Liver (tissue), 9 donors: ENCODE measurements around the gene ARL14EPL. TPM values are rescaled to one million over a fixed set of nuclear protein-coding genes. Genes with fewer than 3 reads are reported as not detected.
A peak's percentile ranks its signal among the peaks of the same experiment; 100 is the strongest.
"Not testable (repeated sequence)": the region's sequence is repeated elsewhere in the genome, so short reads cannot be mapped to it uniquely, and the experiment has no call there.

ENCODE experiments used
- DNase-seq: peaks from one replicate; pipeline ENCODE4 v3.0.0-alpha.2; 2017; ENCODE audit warnings: low spot score
- H3K27ac ChIP-seq, 2 donors: one replicate each; pipeline ENCODE4 v1.7.0; 2013; ENCODE audit warnings: inconsistent platforms in 2 of 2, low read length in 2 of 2, control low read depth in 1 of 2, low read depth in 1 of 2, mild to moderate bottlenecking in 1 of 2
- H3K27me3 ChIP-seq, 4 donors: one replicate each; pipeline versions ENCODE4 v1.6.1 to v1.7.0; 2013; ENCODE audit warnings: low read length in 3 of 4, inconsistent platforms in 1 of 4, mild to moderate bottlenecking in 1 of 4, moderate library complexity in 1 of 4; ENCODE audit not compliant: control insufficient read depth in 4 of 4, insufficient read depth in 4 of 4
- H3K36me3 ChIP-seq, 4 donors: one replicate each; pipeline versions ENCODE4 v1.6.1 to v1.7.0; 2013; ENCODE audit warnings: low read length in 3 of 4, mild to moderate bottlenecking in 3 of 4, low read depth in 1 of 4, moderate library complexity in 1 of 4; ENCODE audit not compliant: control insufficient read depth in 4 of 4, insufficient read depth in 3 of 4
- H3K4me1 ChIP-seq, 4 donors: one replicate each; pipeline versions ENCODE4 v1.6.1 to v1.7.0; 2013; ENCODE audit warnings: low read length in 3 of 4, mild to moderate bottlenecking in 3 of 4, moderate library complexity in 1 of 4; ENCODE audit not compliant: control insufficient read depth in 4 of 4, insufficient read depth in 4 of 4
- H3K4me3 ChIP-seq, 3 donors: one replicate each; pipeline versions ENCODE4 v1.6.1 to v1.7.0; 2013; ENCODE audit warnings: low read length in 3 of 3, control low read depth in 1 of 3, low read depth in 1 of 3, mild to moderate bottlenecking in 1 of 3
- H3K9ac ChIP-seq, 2 donors: one replicate each; pipeline ENCODE4 v1.7.0; 2013; ENCODE audit warnings: low read length in 2 of 2, mild to moderate bottlenecking in 2 of 2, moderate library complexity in 2 of 2, control low read depth in 1 of 2, low read depth in 1 of 2
- H3K9me3 ChIP-seq, 4 donors: one replicate each; pipeline versions ENCODE4 v1.6.1 to v1.7.0; 2013; ENCODE audit warnings: low read length in 3 of 4; ENCODE audit not compliant: control insufficient read depth in 4 of 4
- EGR1 ChIP-seq, 2 donors: IDR thresholded peaks; 2 replicates each; pipeline ENCODE4 v1.6.1; 2016 to 2018; ENCODE audit warnings: antibody characterized with exemption in 2 of 2, low read depth in 2 of 2
- FOXA1 ChIP-seq: IDR thresholded peaks from 2 replicates; pipeline ENCODE4 v1.6.1; 2016; ENCODE audit warnings: antibody characterized with exemption
- FOXA2 ChIP-seq: IDR thresholded peaks from 2 replicates; pipeline ENCODE4 v1.6.1; 2016; ENCODE audit warnings: antibody characterized with exemption
- GABPA ChIP-seq, 2 donors: IDR thresholded peaks in 1 of 2; conservative IDR thresholded peaks in 1 of 2; 2 replicates each; pipeline ENCODE4 v1.6.1; 2016; ENCODE audit warnings: antibody characterized with exemption in 2 of 2, mild to moderate bottlenecking in 1 of 2, moderate library complexity in 1 of 2
- HNF4A ChIP-seq, 2 donors: conservative IDR thresholded peaks; 2 replicates each; pipeline ENCODE4 v1.6.1; 2016; ENCODE audit warnings: antibody characterized with exemption in 2 of 2, mild to moderate bottlenecking in 2 of 2
- HNF4G ChIP-seq: IDR thresholded peaks from 2 replicates; pipeline ENCODE4 v1.6.1; 2016; ENCODE audit warnings: antibody characterized with exemption
- JUND ChIP-seq, 2 donors: IDR thresholded peaks; 2 replicates each; pipeline ENCODE4 v1.6.1; 2016; ENCODE audit warnings: antibody characterized with exemption in 2 of 2
- NR2F2 ChIP-seq: IDR thresholded peaks from 2 replicates; pipeline ENCODE4 v1.6.1; 2016; ENCODE audit warnings: antibody characterized with exemption
- RAD21 ChIP-seq, 2 donors: IDR thresholded peaks; 2 replicates each; pipeline ENCODE4 v1.6.1; 2016; ENCODE audit warnings: antibody characterized with exemption in 2 of 2, mild to moderate bottlenecking in 2 of 2
- RXRA ChIP-seq, 2 donors: IDR thresholded peaks; 2 replicates each; pipeline ENCODE4 v1.6.1; 2017 to 2018; ENCODE audit warnings: antibody characterized with exemption in 2 of 2, mild to moderate bottlenecking in 1 of 2
- SP1 ChIP-seq: IDR thresholded peaks from 2 replicates; pipeline ENCODE4 v1.6.1; 2018; ENCODE audit warnings: antibody characterized with exemption, mild to moderate bottlenecking
- TAF1 ChIP-seq: conservative IDR thresholded peaks from 2 replicates; pipeline ENCODE4 v1.6.1; 2016; ENCODE audit warnings: antibody characterized with exemption, mild to moderate bottlenecking
- YY1 ChIP-seq: IDR thresholded peaks from 2 replicates; pipeline ENCODE4 v1.6.1; 2016; ENCODE audit warnings: antibody characterized with exemption, mild to moderate bottlenecking
- WGBS: extraction: QIAGEN DNeasy Blood & Tissue Kit; methylation state at CpG from one replicate; pipeline ENCODE4 v1.1.7; 2013; 5-methylcytosine and 5-hydroxymethylcytosine counted together
- polyA plus RNA-seq, 2 donors: library from polyadenylated mRNA; stranded (reverse) in 1 of 2; unstranded in 1 of 2; fragments of 200-250 nt in 1 of 2; fragments of >200 nt in 1 of 2; fragmentation: Nextera tagmentation in 1 of 2; extraction: Ambion mirVana in 1 of 2; gene quantifications; one replicate each; pipeline versions ENCODE4 v1.2.1 to v1.2.3, GENCODE V29; 2013 to 2015
- total RNA-seq, 2 donors: library from RNA; depleted of rRNA; stranded (reverse); fragments of >200 nt; gene quantifications; one replicate each; pipeline ENCODE4 v1.2.3, GENCODE V29; 2014
- TF ChIP-seq, protein P1 (sequence below): IDR thresholded peaks from 2 replicates; pipeline ENCODE4 v1.6.1; 2016; ENCODE audit warnings: antibody characterized with exemption
- TF ChIP-seq, protein P2 (sequence below): IDR thresholded peaks from 2 replicates; pipeline ENCODE4 v1.6.1; 2016; ENCODE audit warnings: antibody characterized with exemption
- TF ChIP-seq, protein P3 (sequence below): IDR thresholded peaks from 2 replicates; pipeline ENCODE4 v1.6.1; 2016; ENCODE audit warnings: antibody characterized with exemption, mild to moderate bottlenecking
- TF ChIP-seq, protein P4 (sequence below): IDR thresholded peaks from 2 replicates; pipeline ENCODE4 v1.6.1; 2016; ENCODE audit warnings: antibody characterized with exemption
- TF ChIP-seq, protein P5 (sequence below): fragments of 150-350 bp; IDR thresholded peaks from 2 replicates; pipeline ENCODE4 v1.5.1; 2017; ENCODE audit warnings: improper control_type of control experiment, low read depth, low read length; ENCODE audit not compliant: missing input control
- donor health status: healthy.
- donor health status: healthy.
- donor health status: healthy.
- donor health status: healthy.
- donor health status: healthy.

The ARL14EPL gene
- total and polyA plus RNA-seq, 4 donors: not detected

DNA sequence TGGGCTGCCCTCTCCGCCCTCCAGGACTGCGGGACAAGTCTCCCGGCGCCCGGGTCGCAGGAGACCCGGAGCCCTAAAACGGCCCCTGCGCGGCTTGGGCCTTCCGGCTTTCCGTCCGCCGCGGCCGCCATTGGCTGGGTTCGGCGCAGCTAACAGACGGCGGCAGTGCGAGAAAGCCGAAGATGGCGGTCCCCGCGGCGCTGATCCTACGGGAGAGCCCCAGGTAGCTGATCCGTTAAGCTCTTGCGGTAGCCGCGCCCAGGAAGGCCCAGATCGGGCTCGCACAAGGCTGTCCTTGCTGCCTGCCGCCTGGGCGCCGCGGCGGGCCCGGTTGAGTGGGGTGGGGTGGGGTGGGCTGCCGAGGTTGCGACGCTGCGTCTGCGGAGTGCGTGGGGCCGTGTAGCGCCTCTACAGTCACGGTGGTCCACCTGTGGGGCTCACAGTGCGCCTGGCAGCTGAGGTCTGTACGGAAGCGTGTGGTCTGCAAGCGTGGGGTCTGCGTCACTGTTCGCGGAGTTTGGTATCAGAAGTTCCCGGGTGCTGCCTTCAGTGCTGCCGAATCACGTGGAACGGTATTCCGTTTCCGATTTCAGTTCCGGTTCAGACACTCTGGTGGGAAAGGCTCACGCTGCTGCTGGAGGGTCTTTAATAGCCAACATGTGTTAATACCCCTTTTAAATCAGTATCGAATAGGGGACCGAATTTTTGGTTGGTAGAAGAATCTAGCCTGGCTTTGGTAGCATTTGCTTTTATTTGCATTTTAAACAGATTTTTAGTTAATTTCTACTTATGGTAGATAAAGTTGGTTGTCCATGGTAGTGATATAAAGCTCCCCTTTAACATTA is 52.8 kb downstream of the ARL14EPL start, which contains the start of gene COMMD10:
COMMD10 (plus strand) TSS at position 155 of the 845 bp plus-strand sequence.
- DNase-seq: peak; percentile 79
- under 1% methylated on average over 65 of the region's 65 CpGs for WGBS
- TF ChIP-seq, protein P1, sequence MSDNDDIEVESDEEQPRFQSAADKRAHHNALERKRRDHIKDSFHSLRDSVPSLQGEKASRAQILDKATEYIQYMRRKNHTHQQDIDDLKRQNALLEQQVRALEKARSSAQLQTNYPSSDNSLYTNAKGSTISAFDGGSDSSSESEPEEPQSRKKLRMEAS: peak; percentile 14
- TF ChIP-seq RXRA (IDR thresholded peaks at IDR 0.05) (no peak), GABPA (IDR thresholded peaks at IDR 0.05 in 1 of 2, conservative IDR thresholded peaks at IDR 0.05 in 1 of 2) (peak; percentile 59 to 85), JUND (IDR thresholded peaks at IDR 0.05) (no peak), FOXA2 (no peak), HNF4G (no peak), RAD21 (IDR thresholded peaks at IDR 0.05) (no peak), HNF4A (conservative IDR thresholded peaks at IDR 0.05) (no peak), SP1 (no peak), TAF1 (peak; percentile 25), EGR1 (IDR thresholded peaks at IDR 0.05; ENCODE audit: low read depth in 2 of 2) (peak in 1 of 2 donors; percentile 3), FOXA1 (no peak), YY1 (peak; percentile 99), NR2F2 (no peak)
- TF ChIP-seq, protein P2, sequence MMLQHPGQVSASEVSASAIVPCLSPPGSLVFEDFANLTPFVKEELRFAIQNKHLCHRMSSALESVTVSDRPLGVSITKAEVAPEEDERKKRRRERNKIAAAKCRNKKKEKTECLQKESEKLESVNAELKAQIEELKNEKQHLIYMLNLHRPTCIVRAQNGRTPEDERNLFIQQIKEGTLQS: no peak
- TF ChIP-seq, protein P3, sequence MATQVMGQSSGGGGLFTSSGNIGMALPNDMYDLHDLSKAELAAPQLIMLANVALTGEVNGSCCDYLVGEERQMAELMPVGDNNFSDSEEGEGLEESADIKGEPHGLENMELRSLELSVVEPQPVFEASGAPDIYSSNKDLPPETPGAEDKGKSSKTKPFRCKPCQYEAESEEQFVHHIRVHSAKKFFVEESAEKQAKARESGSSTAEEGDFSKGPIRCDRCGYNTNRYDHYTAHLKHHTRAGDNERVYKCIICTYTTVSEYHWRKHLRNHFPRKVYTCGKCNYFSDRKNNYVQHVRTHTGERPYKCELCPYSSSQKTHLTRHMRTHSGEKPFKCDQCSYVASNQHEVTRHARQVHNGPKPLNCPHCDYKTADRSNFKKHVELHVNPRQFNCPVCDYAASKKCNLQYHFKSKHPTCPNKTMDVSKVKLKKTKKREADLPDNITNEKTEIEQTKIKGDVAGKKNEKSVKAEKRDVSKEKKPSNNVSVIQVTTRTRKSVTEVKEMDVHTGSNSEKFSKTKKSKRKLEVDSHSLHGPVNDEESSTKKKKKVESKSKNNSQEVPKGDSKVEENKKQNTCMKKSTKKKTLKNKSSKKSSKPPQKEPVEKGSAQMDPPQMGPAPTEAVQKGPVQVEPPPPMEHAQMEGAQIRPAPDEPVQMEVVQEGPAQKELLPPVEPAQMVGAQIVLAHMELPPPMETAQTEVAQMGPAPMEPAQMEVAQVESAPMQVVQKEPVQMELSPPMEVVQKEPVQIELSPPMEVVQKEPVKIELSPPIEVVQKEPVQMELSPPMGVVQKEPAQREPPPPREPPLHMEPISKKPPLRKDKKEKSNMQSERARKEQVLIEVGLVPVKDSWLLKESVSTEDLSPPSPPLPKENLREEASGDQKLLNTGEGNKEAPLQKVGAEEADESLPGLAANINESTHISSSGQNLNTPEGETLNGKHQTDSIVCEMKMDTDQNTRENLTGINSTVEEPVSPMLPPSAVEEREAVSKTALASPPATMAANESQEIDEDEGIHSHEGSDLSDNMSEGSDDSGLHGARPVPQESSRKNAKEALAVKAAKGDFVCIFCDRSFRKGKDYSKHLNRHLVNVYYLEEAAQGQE: no peak
- TF ChIP-seq, protein P4, sequence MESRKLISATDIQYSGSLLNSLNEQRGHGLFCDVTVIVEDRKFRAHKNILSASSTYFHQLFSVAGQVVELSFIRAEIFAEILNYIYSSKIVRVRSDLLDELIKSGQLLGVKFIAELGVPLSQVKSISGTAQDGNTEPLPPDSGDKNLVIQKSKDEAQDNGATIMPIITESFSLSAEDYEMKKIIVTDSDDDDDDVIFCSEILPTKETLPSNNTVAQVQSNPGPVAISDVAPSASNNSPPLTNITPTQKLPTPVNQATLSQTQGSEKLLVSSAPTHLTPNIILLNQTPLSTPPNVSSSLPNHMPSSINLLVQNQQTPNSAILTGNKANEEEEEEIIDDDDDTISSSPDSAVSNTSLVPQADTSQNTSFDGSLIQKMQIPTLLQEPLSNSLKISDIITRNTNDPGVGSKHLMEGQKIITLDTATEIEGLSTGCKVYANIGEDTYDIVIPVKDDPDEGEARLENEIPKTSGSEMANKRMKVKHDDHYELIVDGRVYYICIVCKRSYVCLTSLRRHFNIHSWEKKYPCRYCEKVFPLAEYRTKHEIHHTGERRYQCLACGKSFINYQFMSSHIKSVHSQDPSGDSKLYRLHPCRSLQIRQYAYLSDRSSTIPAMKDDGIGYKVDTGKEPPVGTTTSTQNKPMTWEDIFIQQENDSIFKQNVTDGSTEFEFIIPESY: peak; percentile 38
- TF ChIP-seq, protein P5, sequence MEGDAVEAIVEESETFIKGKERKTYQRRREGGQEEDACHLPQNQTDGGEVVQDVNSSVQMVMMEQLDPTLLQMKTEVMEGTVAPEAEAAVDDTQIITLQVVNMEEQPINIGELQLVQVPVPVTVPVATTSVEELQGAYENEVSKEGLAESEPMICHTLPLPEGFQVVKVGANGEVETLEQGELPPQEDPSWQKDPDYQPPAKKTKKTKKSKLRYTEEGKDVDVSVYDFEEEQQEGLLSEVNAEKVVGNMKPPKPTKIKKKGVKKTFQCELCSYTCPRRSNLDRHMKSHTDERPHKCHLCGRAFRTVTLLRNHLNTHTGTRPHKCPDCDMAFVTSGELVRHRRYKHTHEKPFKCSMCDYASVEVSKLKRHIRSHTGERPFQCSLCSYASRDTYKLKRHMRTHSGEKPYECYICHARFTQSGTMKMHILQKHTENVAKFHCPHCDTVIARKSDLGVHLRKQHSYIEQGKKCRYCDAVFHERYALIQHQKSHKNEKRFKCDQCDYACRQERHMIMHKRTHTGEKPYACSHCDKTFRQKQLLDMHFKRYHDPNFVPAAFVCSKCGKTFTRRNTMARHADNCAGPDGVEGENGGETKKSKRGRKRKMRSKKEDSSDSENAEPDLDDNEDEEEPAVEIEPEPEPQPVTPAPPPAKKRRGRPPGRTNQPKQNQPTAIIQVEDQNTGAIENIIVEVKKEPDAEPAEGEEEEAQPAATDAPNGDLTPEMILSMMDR: no peak
- Histone ChIP-seq H3K36me3 (no peaks in the 10 kb centered on the region), H3K4me3 (peak within 1 kb of the TSS; percentile 90 to 98 (median 97)), H3K27ac (peak within 1 kb of the TSS; percentile 67 to 82), H3K27me3 (no peaks in the 10 kb centered on the region), H3K4me1 (peaks cover 5 to 12% (median 7%) of the 10 kb centered on the region in 4 donors), H3K9ac (peak within 1 kb of the TSS; percentile 51 to 82), H3K9me3 (no peaks in the 10 kb centered on the region)

DNA sequence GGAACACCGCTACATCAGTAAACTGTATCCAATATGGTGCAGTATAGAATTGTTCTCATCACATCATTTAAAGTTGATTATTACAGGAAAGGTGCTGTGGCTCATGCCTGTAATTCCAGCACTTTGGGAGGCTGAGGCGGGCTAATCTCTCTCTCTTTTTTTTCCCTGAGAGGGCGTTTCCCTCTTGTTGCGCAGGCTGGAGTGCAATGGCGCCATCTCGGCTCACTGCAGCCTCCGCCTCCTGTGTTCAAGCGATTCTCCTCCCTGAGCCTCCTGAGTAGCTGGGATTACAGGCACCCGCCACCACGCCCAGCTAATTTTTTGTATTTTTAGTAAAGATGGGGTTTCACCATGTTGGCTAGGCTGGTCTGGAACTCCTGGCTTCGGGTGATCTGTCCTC is 54.0 kb downstream of the ARL14EPL start:
- H3K9me3 ChIP-seq, H3K27ac ChIP-seq, H3K36me3 ChIP-seq, DNase-seq, H3K27me3 ChIP-seq, H3K4me3 ChIP-seq, H3K9ac ChIP-seq: not testable (repeated sequence)
- WGBS: 98% methylated on average over 11 of the region's 11 CpGs
- peaks cover 6 to 12% (median 11%) of the 10 kb centered on the region in 4 donors for H3K4me1 ChIP-seq
